Right renal cortex interstitium (tissue), 3 donors: ENCODE data around the gene NANOGP8. TPM values are rescaled to one million over a fixed set of nuclear protein-coding genes. Genes with fewer than 3 reads are reported as not detected.

Source experiments
- DNase-seq, 3 donors: peaks; one replicate each; pipeline ENCODE4 v3.0.0-alpha.2; 2013; ENCODE audit warnings: low read depth in 3 of 3, low spot score in 2 of 3
- polyA plus RNA-seq, 3 donors: library from polyadenylated mRNA; unstranded; fragments of 120-200 nt; gene quantifications; one replicate each; pipeline ENCODE4 v1.2.1, GENCODE V29; 2013; ENCODE audit not compliant: insufficient read length in 3 of 3

Gene NANOGP8
- polyA plus RNA-seq, 3 donors: 0.17 to 0.22 (median 0.21) TPM

DNA sequence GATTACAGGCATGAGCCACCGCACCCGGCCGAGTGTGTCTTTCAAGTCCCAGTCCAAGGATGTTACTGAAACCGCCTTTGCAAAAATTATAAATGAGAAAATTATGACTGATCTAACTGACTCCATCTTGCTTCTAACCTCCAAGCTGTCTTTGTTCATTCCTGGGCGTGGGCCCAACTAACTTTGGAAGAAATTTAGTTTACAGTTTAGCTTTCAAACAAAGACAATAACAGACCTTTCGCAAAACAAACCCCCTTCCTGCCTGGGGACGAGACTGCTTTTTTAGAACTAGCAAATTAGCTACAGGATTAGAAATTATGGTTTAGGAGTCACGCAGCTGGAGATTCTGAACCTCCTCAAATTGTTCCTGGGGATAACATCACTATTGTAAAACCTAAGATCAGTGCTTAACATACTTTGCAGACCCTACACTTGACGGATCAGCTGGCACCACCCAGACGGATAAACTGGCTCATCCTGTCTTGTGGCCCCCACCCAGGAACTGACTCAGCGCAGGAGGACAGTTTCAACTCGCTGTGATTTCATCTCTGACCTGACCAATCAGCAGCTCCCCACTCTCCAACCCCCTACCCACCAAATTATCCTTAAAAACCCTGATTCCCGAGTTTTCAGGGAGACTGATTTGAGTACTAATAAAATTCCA, 23.8 kb downstream of the NANOGP8 start:
- DNase-seq: no peak

DNA sequence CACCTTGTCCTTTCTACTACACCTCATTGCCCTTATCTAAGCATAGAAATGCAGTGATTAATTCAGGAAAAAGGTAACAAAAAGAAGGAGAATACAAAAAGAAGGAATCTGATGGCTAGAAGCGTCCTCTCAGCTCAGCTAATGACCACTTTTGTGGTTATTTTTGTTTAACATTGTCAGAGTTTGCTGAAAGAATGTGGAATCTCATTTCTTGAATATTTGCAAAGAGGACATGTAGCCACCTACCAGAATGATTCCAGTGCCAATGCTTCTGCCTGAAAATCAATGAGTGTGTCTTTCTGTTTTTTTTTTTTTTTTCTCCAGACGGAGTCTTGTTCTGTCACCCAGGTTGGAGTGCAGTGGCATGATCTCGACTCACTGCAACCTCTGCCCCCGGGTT, 24.5 kb downstream of the NANOGP8 start:
- DNase-seq: no peak

DNA sequence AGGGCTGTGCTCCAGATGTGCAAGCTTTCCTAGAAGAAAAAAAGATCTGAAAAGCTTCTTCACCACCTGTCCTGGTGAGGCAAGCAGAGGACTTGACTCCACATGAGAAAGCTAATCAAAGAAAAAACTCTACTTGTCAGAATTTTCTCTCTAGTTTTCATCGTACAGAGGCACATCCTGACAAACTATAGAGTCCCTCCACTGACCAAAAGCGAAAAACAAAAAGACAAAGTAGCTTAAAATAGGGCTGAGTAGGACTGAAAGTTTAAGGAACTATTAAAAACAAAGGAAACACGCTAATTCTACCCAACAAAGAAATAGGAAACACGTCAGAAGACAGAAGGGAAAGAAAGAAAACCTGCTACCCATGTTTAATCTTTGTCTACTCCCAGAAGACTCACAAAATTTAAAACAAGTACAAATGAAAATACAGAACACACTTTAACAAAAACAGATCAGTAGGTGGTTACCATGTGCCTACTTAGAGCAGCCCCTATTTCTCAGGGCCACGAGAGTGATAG, 26.5 kb downstream of the NANOGP8 start:
- DNase-seq: no peak

DNA sequence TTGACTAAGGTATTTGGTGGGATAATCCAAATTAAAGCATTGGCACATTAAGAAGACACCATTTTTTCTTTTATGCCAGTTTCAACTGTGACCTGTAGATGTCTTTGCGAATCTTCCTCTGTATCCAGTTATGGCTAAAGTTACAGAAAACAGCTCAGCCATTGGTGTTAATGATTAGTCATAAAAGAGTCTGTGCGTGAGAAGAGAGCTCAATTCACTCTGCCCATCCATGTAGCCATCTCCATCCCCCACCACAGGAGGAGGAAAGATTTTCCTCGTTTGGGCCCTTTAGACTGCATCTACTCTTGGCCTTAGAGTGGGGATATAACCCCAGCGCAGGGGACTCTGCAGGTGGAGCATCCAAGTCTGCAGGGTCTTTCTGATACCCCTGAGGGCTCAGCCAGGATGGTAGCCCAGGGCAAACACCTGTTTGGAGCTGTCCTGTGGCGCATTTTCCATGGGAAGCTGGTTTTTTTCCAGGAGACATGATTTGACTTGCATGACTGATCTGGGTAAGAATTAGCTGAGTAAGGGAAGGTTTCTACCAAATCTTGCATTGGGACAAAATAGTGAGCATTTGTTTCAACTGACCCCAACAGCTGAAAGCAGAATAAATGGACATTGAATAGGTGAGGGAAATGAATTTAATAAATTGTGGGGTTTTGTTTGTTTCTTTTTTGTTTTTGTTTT, 29.5 kb downstream of the NANOGP8 start:
- DNase-seq: no peak

DNA sequence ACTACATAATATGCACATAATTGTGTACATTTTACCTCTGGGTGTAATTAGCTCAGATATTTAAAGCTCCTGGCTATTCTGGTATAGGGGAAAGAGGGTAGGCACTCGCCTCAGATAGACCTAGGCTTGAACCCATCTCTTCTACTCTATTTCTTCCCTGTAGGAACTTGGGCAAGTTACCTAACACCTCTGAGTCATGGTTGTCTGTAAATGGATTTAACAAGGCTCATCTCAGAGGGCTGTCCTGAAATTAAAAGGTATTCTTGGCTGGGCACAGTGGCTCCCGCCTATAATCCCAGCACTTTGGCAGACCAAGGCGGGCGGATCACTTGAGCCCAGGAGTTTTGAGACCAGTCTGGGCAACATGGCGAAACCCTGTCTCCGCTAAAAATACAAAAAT, 30.7 kb downstream of the NANOGP8 start:
- no peak for DNase-seq

DNA sequence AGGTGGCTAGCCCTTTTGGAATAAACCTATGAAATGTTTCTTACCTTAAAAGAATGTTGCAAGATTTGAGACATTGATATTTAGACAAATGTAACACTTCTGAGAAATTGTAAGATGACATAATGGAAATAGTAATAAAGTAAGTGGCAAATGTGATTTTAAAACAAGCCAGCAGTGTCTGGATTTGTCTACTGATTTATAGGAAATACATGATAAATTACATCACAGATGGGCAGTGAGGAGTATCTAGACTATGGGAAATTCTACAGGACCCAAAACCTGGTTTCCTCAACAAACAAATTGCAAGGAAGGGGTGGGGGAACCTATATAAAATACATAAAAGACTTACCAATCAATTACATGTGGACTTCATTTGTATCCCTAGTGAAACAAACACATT, 37.1 kb downstream of the NANOGP8 start:
- no peak for DNase-seq

DNA sequence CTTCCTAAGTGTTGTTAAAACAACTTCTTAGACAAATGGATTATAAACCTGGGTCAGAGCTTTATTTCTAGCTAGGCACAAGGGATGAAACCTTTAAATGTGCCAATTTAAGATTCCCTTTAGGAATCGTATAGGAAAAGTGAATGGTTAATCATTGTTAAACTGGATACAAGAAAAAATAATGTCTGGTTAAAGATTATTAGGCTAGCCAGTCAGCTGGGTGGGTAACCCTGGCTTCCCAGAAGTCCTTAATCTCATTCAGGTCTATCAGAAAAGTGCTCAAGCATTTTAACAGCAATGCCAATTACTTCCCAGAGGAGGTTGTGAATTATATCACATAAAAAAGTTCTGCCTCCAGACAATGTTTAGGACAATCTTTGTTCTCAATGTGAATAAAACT, 37.6 kb downstream of the NANOGP8 start:
- DNase-seq: no peak

DNA sequence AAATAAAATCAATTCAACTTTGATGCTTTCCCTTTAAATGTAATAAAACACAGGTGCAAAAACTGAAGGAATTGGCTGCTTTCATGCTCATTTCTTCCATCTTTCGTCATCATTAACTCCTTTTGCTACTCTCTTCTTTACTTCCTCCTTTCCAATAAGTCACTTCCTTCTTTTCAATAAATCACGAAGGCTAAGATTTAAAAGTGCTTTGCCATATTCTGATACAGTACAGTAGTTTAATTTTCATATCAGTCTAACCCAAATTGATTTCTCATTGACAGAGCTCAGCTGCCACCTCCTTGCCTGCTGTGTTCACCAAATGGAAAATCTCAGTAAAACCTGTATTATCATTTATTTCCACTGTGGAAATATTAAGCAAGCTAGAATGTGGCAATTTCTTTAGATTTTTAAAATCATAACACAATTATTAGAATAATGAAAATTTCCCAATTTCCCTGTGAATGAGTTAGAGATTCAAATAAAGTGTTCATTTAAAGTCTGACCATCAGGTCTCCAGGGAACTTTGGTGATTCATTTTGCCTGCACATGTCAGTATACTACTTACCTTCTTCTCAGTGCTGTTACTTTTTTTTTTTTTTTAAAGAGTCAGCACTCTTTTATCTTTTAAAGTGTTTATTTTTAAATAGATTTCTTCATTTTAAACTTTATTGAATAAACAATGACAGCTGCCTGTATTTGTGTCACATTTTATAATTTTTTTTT, 41.6 kb downstream of the NANOGP8 start:
- DNase-seq: no peak

DNA sequence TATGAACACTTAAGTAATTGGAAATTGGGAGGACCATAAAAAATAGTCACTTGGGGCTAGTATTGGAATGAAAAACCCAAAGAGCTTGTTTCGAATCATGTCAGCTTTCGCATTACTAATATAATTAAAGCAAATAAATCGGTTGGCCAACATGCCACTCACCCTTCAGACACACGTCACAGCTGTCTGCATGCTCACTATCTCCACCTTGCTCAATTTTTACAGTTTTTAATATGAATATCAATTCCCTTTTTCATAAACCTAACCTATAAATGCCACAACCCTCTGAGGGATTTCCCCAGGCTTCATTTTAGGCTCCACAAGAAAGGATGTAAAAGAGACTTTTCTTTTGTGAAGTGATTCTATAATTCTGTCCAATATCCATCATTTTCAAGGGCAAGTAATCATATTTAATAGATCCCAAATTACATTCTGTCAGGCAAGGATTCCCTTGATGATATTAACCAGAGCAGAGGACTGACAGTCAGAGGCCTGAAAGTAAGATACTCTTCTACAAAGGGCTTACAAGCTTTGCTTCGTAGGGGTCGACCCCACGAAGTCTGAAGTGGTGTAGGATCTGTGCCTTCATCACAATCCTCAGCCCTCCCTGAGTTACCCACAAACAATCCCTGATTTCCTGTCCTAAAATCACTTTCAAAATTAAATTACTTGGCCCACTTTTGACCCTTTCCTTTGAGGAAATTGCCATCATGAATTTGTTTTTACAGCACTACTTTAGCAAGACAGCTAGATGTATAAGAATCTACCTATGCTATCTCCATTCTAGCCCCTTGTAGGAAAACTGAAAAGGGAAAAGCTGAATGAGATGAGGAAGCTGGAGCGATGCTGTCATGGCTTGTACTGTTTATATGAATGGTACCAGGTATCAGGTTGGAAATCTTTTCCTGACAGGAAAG, 44.5 kb downstream of the NANOGP8 start:
- DNase-seq: no peak

DNA sequence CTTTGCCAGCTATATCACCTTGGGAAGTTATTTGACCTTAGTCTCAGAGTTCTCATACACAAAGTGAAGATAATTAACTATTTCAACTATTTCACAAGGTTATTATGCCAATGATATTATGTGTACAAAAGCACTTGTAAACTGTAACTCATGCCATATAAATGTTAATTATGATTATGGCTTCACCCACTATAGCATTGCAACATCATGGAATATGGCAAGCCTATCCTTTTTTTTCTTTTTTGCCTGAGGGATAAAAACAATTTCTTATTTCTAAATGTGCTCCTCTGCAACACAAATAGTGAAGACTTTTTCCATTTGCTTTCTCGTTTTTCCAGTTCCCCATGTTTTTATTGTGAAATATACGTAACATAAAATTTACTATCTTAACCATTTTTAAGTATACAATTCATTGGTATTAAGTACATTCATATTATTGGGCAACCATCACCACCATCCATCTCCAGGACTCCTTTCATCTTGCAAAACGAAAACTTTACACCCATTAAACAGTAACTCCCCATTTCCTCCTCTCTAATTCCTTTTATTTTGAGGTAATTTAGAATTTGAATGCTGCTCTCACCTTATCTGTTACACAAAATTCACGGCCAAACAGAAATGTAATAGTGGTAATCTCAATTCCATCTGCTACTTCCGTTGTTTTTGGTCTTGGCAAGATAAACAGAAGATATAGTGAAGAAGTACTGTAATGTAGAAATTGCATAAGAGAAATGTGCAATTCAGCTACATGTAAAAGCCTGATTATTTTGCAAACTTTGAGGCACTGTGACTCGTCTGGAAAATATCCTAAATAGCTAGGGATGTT, 46.3 kb downstream of the NANOGP8 start:
- DNase-seq: no peak

Other genes with a start within 250 kb of the NANOGP8 start
- gene AQR, start 115.6 kb downstream of the NANOGP8 start, polyA plus RNA-seq: 10 to 100 TPM; 44.2 to 47.4 (median 44.6) TPM
- gene ZNF770, start 97.0 kb downstream of the NANOGP8 start, polyA plus RNA-seq: 10 to 100 TPM; 68.7 to 71.8 (median 69.0) TPM